HG03442 (cell line): ENCODE data around the gene TRANK1.
"Not testable (repeated sequence)": the region's sequence is repeated elsewhere in the genome, so short reads cannot be mapped to it uniquely, and the experiment has no call there.

Experiments
- ATAC-seq: cut with Tn5 transposase; IDR thresholded peaks from one replicate; pipeline ENCODE4 v1.9.1; 2021; ENCODE audit warnings: mild to moderate bottlenecking, moderate library complexity; ENCODE audit not compliant: unreplicated experiment

Gene TRANK1

GRCh38 chr3:36944641-36945270 lies at the start of gene TRANK1:
TSS of gene TRANK1 (minus strand) at chr3:36945054. CDS start at chr3:36944809, 245 bp downstream.
- peak; percentile 60 for ATAC-seq

GRCh38 chr3:36993326-36994283 lies 48.8 kb upstream of the TRANK1 start, which contains the start of gene MLH1:
TSS of gene MLH1 (plus strand) at chr3:36993518. CDS start at chr3:36993548, 30 bp downstream.
- peak; percentile 88 for ATAC-seq

- ATAC-seq = peak; percentile 82
Measured at GRCh38 chr3:36992806-36993325, 48.0 kb upstream of the TRANK1 start, which contains the start of gene EPM2AIP1. TSS of gene EPM2AIP1 (minus strand) at chr3:36993131. CDS start at chr3:36993077, 54 bp downstream.

GRCh38 chr3:36991923-36992805 lies 47.3 kb upstream of the TRANK1 start:
- no peak for ATAC-seq

- ATAC-seq = no peak
Measured at GRCh38 chr3:36991147-36991546, 46.3 kb upstream of the TRANK1 start.

GRCh38 chr3:36989568-36989967 lies 44.7 kb upstream of the TRANK1 start:
- ATAC-seq = no peak

- ATAC-seq = no peak
Measured at GRCh38 chr3:36989005-36989404, 44.2 kb upstream of the TRANK1 start.

GRCh38 chr3:36988356-36988755 lies 43.5 kb upstream of the TRANK1 start:
- ATAC-seq = no peak

- no peak for ATAC-seq
Measured at GRCh38 chr3:36981006-36981405, 36.2 kb upstream of the TRANK1 start.

GRCh38 chr3:36973139-36973538 lies 28.3 kb upstream of the TRANK1 start:
- no peak for ATAC-seq

GRCh38 chr3:36972163-36972562 lies 27.3 kb upstream of the TRANK1 start:
- ATAC-seq = no peak

GRCh38 chr3:36969540-36970432 lies 24.9 kb upstream of the TRANK1 start:
- ATAC-seq = peak; percentile 99

GRCh38 chr3:36969085-36969484 lies 24.2 kb upstream of the TRANK1 start:
- ATAC-seq = no peak

- ATAC-seq = no peak
Measured at GRCh38 chr3:36965440-36965839, 20.6 kb upstream of the TRANK1 start.

GRCh38 chr3:36964817-36965216 lies 20.0 kb upstream of the TRANK1 start:
- ATAC-seq = no peak

- no peak for ATAC-seq
Measured at GRCh38 chr3:36964331-36964730, 19.5 kb upstream of the TRANK1 start.

GRCh38 chr3:36963008-36963407 lies 18.2 kb upstream of the TRANK1 start:
- ATAC-seq = not testable (repeated sequence)

GRCh38 chr3:36960502-36960901 lies 15.6 kb upstream of the TRANK1 start:
- no peak for ATAC-seq

GRCh38 chr3:36959821-36960220 lies 15.0 kb upstream of the TRANK1 start:
- no peak for ATAC-seq
